HEK293T (cell line): ENCODE data around the gene LRRC52.

Experiments used
- FOXA1 ChIP-seq: fragments of 450-650 bp; IDR thresholded peaks from 2 replicates; pipeline ENCODE4 v1.6.1; 2016; ENCODE audit warnings: mild to moderate bottlenecking
- HDGF ChIP-seq: fragments of 450-650 bp; IDR thresholded peaks from 2 replicates; pipeline ENCODE4 v1.6.1; 2017; ENCODE audit warnings: antibody characterized with exemption, borderline replicate concordance
- LEF1 ChIP-seq: fragments of 450-650 bp; IDR thresholded peaks from 2 replicates; pipeline ENCODE4 v1.6.1; 2017; ENCODE audit warnings: mild to moderate bottlenecking, borderline replicate concordance
- TARDBP ChIP-seq: fragments of 450-650 bp; IDR thresholded peaks from 2 replicates; pipeline ENCODE4 v1.6.1; 2016
- ZNF384 ChIP-seq: fragments of 450-650 bp; IDR thresholded peaks from 2 replicates; pipeline ENCODE4 v1.6.1; 2016

GRCh38 chr1:165560883-165561656, 17.3 kb downstream of the LRRC52 start:
- TF ChIP-seq LEF1 (no peak), HDGF (no peak), TARDBP (no peak), ZNF384 (no peak), FOXA1 (no peak)
